Adipose tissue (tissue), 3 donors: ENCODE results near the gene KRTAP2-2. TPM values are rescaled to one million over a fixed set of nuclear protein-coding genes. Genes with fewer than 3 reads are reported as not detected.

Source experiments
- polyA plus RNA-seq, 3 donors: library from polyadenylated mRNA; stranded (reverse); fragments of 200-250 nt; gene quantifications; one replicate each; pipeline ENCODE4 v1.2.3, GENCODE V29; 2013
- donor health status: healthy with polysubstance abuse.
- donor health status: Bipolar disorder and iron deficiency.
- donor health status: healthy.

KRTAP2-2 gene
- polyA plus RNA-seq, 3 donors = not detected

Other genes starting within 250 kb of the KRTAP2-2 start
- gene KRT10, start 232.6 kb downstream of the KRTAP2-2 start, polyA plus RNA-seq = 10 to 100 TPM; 18.1 to 46.3 (median 35.0) TPM
- gene KRT12, start 188.0 kb downstream of the KRTAP2-2 start, polyA plus RNA-seq = not detected
- gene KRT20, start 170.0 kb downstream of the KRTAP2-2 start, polyA plus RNA-seq = 1 to 10 TPM in 1 of 3 donors, under 1 TPM in 2; 0.03 to 6.9 (median 0.22) TPM
- 1 to 10 TPM in 1 of 3 donors, under 1 TPM in 2; 0.61 to 1.8 (median 0.89) TPM for gene KRT23, start 117.6 kb downstream of the KRTAP2-2 start, polyA plus RNA-seq
- gene KRT39, start 88.3 kb downstream of the KRTAP2-2 start, polyA plus RNA-seq = under 1 TPM in 1 of 3 donors, not detected in 2; 0.06 TPM
- gene KRT40, start 70.9 kb downstream of the KRTAP2-2 start, polyA plus RNA-seq = under 1 TPM in 1 of 3 donors, not detected in 2; 0.15 TPM
- gene KRTAP3-3, start 61.1 kb downstream of the KRTAP2-2 start, polyA plus RNA-seq = not detected
- not detected for gene KRTAP3-2, start 55.3 kb downstream of the KRTAP2-2 start, polyA plus RNA-seq
- gene KRTAP3-1, start 46.1 kb downstream of the KRTAP2-2 start, polyA plus RNA-seq = not detected
- gene KRTAP1-5, start 28.0 kb downstream of the KRTAP2-2 start, polyA plus RNA-seq = under 1 TPM in 1 of 3 donors, not detected in 2; 0.07 TPM
- not detected for gene KRTAP1-4, start 25.0 kb downstream of the KRTAP2-2 start, polyA plus RNA-seq
- not detected for gene KRTAP1-3, start 20.4 kb downstream of the KRTAP2-2 start, polyA plus RNA-seq
- gene KRTAP1-1, start 13.8 kb downstream of the KRTAP2-2 start, polyA plus RNA-seq = not detected
- not detected for gene KRTAP2-1, start 7.9 kb downstream of the KRTAP2-2 start, polyA plus RNA-seq
- not detected for gene KRTAP2-3, start 4.9 kb upstream of the KRTAP2-2 start, polyA plus RNA-seq
- gene KRTAP2-4, start 10.6 kb upstream of the KRTAP2-2 start, polyA plus RNA-seq = not detected
- not detected for gene KRTAP4-7, start 28.9 kb upstream of the KRTAP2-2 start, polyA plus RNA-seq
- not detected for gene KRTAP4-8, start 42.9 kb upstream of the KRTAP2-2 start, polyA plus RNA-seq
- not detected for gene KRTAP4-16, start 47.0 kb upstream of the KRTAP2-2 start, polyA plus RNA-seq
- gene KRTAP4-9, start 50.2 kb upstream of the KRTAP2-2 start, polyA plus RNA-seq = not detected
- gene KRTAP4-11, start 63.1 kb upstream of the KRTAP2-2 start, polyA plus RNA-seq = not detected
- gene KRTAP4-12, start 69.0 kb upstream of the KRTAP2-2 start, polyA plus RNA-seq = not detected
- not detected for gene KRTAP4-6, start 85.3 kb upstream of the KRTAP2-2 start, polyA plus RNA-seq
- not detected for gene KRTAP4-5, start 94.6 kb upstream of the KRTAP2-2 start, polyA plus RNA-seq
- gene KRTAP4-4, start 105.5 kb upstream of the KRTAP2-2 start, polyA plus RNA-seq = not detected
- not detected for gene KRTAP4-3, start 113.0 kb upstream of the KRTAP2-2 start, polyA plus RNA-seq
- gene KRTAP4-2, start 123.0 kb upstream of the KRTAP2-2 start, polyA plus RNA-seq = not detected
- gene KRTAP4-1, start 129.7 kb upstream of the KRTAP2-2 start, polyA plus RNA-seq = not detected
- gene KRTAP9-1, start 134.7 kb upstream of the KRTAP2-2 start, polyA plus RNA-seq = not detected
- not detected for gene KRTAP9-2, start 171.4 kb upstream of the KRTAP2-2 start, polyA plus RNA-seq
- gene KRTAP9-3, start 177.2 kb upstream of the KRTAP2-2 start, polyA plus RNA-seq = not detected
- not detected for gene KRTAP9-8, start 182.8 kb upstream of the KRTAP2-2 start, polyA plus RNA-seq
- not detected for gene KRTAP9-4, start 194.5 kb upstream of the KRTAP2-2 start, polyA plus RNA-seq
- not detected for gene KRTAP9-9, start 200.2 kb upstream of the KRTAP2-2 start, polyA plus RNA-seq
- not detected for gene KRTAP9-6, start 210.1 kb upstream of the KRTAP2-2 start, polyA plus RNA-seq
- gene KRTAP9-7, start 220.5 kb upstream of the KRTAP2-2 start, polyA plus RNA-seq = not detected
- gene KRTAP29-1, start 247.6 kb upstream of the KRTAP2-2 start, polyA plus RNA-seq = not detected